Measurements from ENCODE around the gene STRBP.

Gene STRBP

DNA sequence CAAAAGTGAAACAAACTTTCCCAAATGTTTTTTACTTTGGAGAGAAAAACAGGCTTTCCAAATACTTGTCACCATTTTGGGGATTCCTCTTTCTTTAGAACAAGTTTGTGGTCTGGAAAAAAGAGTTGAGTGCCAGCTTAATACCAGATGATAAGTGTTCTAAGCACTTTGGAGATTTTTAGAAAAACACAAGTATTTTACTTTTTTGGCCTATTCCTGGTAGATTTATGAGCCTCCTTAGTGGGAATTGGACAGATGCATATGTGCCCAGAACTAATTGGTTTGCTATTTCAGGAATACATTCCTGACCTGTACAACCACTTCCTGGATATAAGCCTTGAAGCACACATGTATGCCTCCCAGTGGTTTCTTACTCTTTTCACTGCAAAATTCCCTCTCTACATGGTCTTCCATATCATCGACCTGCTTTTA is 194.4 kb downstream of the STRBP start:
- H3K36me3 ChIP-seq, result peaks cover 44% of the 10 kb centered on the region
- TF ChIP-seq, protein P1, sequence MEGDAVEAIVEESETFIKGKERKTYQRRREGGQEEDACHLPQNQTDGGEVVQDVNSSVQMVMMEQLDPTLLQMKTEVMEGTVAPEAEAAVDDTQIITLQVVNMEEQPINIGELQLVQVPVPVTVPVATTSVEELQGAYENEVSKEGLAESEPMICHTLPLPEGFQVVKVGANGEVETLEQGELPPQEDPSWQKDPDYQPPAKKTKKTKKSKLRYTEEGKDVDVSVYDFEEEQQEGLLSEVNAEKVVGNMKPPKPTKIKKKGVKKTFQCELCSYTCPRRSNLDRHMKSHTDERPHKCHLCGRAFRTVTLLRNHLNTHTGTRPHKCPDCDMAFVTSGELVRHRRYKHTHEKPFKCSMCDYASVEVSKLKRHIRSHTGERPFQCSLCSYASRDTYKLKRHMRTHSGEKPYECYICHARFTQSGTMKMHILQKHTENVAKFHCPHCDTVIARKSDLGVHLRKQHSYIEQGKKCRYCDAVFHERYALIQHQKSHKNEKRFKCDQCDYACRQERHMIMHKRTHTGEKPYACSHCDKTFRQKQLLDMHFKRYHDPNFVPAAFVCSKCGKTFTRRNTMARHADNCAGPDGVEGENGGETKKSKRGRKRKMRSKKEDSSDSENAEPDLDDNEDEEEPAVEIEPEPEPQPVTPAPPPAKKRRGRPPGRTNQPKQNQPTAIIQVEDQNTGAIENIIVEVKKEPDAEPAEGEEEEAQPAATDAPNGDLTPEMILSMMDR (IDR thresholded peaks at IDR 0.05), result no peak
- H3K9me3 ChIP-seq, result no peaks in the 10 kb centered on the region
- H3K4me1 ChIP-seq (ENCODE audit: control insufficient read depth in 1 of 2, insufficient read depth in 1 of 2, low read depth in 1 of 2, low read length in 1 of 2), result no peaks in the 10 kb centered on the region
- no peaks in the 10 kb centered on the region for H3K27me3 ChIP-seq
- no peak overlapping the region for H3K27ac ChIP-seq
- no peak overlapping the region for H3K4me3 ChIP-seq (ENCODE audit: low read depth in 1 of 2, low read length in 1 of 2)

DNA sequence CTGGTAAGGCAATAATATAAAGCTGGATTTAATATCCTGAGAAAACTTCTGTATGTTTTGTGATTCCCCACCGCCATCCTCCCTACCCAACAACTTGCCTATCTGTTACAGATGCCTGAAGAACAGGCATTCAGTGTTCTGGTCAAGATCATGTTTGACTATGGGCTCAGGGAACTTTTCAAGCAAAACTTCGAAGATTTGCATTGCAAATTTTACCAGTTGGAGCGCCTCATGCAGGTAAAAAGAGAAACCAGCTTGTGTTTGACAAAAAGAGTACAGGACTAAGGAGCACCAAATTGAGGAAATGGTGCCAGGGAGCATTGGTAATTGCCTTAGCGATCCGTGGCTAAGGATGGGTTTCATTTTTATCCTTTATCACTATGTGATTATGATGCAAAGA is 194.9 kb downstream of the STRBP start:
- H3K27me3 ChIP-seq, result no peaks in the 10 kb centered on the region
- H3K9me3 ChIP-seq, result no peaks in the 10 kb centered on the region
- H3K4me1 ChIP-seq (ENCODE audit: control insufficient read depth in 1 of 2, insufficient read depth in 1 of 2, low read depth in 1 of 2, low read length in 1 of 2), result no peaks in the 10 kb centered on the region
- H3K27ac ChIP-seq, result no peak overlapping the region
- H3K4me3 ChIP-seq (ENCODE audit: low read depth in 1 of 2, low read length in 1 of 2), result no peak overlapping the region
- peaks cover 44% of the 10 kb centered on the region for H3K36me3 ChIP-seq
- TF ChIP-seq, protein P1 (IDR thresholded peaks at IDR 0.05), result no peak

DNA sequence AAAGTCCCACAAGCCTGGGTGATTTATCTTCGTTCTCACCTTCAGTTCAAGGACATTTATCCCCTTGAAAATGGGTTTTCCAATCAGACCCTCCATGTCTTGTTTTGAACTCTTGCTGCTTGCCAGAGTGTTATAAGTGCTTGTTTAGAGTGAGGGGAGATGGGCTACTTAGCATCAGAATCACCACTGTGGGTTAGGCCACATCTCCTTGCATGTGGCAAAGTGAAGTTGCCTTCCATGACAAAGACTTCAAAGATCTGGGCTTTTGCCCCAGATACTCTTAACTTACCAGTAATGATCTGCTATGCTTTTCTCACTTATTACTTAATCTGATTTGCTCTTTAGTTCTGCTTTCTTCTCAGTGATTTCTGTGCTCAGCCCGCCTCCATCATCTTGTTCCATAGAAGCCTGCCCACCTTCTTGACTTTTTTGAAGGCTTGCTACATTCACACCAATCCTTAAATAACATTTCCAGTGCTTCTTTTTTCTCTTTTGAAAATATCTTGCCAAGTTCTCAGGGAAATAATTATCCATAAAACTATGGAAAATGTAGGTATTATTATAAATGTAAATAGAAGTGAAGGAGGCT is 195.9 kb downstream of the STRBP start:
- H3K9me3 ChIP-seq, result no peaks in the 10 kb centered on the region
- no peaks in the 10 kb centered on the region for H3K27me3 ChIP-seq
- no peak overlapping the region for H3K27ac ChIP-seq
- TF ChIP-seq, protein P1 (IDR thresholded peaks at IDR 0.05), result no peak
- H3K36me3 ChIP-seq, result peaks cover 46% of the 10 kb centered on the region
- no peak overlapping the region for H3K4me3 ChIP-seq (ENCODE audit: low read depth in 1 of 2, low read length in 1 of 2)
- H3K4me1 ChIP-seq (ENCODE audit: control insufficient read depth in 1 of 2, insufficient read depth in 1 of 2, low read depth in 1 of 2, low read length in 1 of 2), result no peaks in the 10 kb centered on the region

Data from neutrophil (primary cell).